Measurements from ENCODE around the gene HHATL.

The HHATL gene

GRCh38 chr3:42735019-42735418 lies 32.4 kb upstream of the HHATL start:
- no peak for TF ChIP-seq POLR2AphosphoS5 (IDR thresholded peaks at IDR 0.05; ENCODE audit: low read depth, low read length)
- TF ChIP-seq TAF1 (IDR thresholded peaks at IDR 0.05; ENCODE audit: low read depth, low read length): no peak
- no peak for TF ChIP-seq SPI1 (IDR thresholded peaks at IDR 0.05; ENCODE audit: low read depth, low read length)
- no peak for TF ChIP-seq POU2F2 (IDR thresholded peaks at IDR 0.05; ENCODE audit: low read depth, low read length)
- TF ChIP-seq PAX5 (IDR thresholded peaks at IDR 0.05; ENCODE audit: insufficient read depth, low read length, severe bottlenecking): no peak
- no peak for TF ChIP-seq POLR2A (IDR thresholded peaks at IDR 0.05; ENCODE audit: low read depth, low read length)
- DNase-seq (ENCODE audit: insufficient read length, low spot score): no peak
- FAIRE-seq: no peak

GRCh38 chr3:42734263-42734860 lies 31.8 kb upstream of the HHATL start:
- DNase-seq (ENCODE audit: insufficient read length, low spot score) (no peak), FAIRE-seq (no peak)
- no peak for TF ChIP-seq PAX5 (IDR thresholded peaks at IDR 0.05; ENCODE audit: insufficient read depth, low read length, severe bottlenecking)
- no peak for TF ChIP-seq POLR2AphosphoS5 (IDR thresholded peaks at IDR 0.05; ENCODE audit: low read depth, low read length)

- DNase-seq (ENCODE audit: insufficient read length, low spot score): no peak
- no peak for FAIRE-seq
- TF ChIP-seq SPI1 (IDR thresholded peaks at IDR 0.05; ENCODE audit: low read depth, low read length): no peak
These were observed 31.1 kb upstream of the HHATL start for GRCh38 chr3:42733501-42734262.

GRCh38 chr3:42732829-42733459 lies 30.3 kb upstream of the HHATL start:
- TF ChIP-seq POU2F2 (IDR thresholded peaks at IDR 0.05; ENCODE audit: low read depth, low read length): no peak
- no peak for TF ChIP-seq TAF1 (IDR thresholded peaks at IDR 0.05; ENCODE audit: low read depth, low read length)
- no peak for TF ChIP-seq PAX5 (IDR thresholded peaks at IDR 0.05; ENCODE audit: insufficient read depth, low read length, severe bottlenecking)
- no peak for TF ChIP-seq POLR2A (IDR thresholded peaks at IDR 0.05; ENCODE audit: low read depth, low read length)
- TF ChIP-seq SPI1 (IDR thresholded peaks at IDR 0.05; ENCODE audit: low read depth, low read length): no peak
- TF ChIP-seq POLR2AphosphoS5 (IDR thresholded peaks at IDR 0.05; ENCODE audit: low read depth, low read length): no peak
- DNase-seq (ENCODE audit: insufficient read length, low spot score): no peak
- FAIRE-seq: no peak

GRCh38 chr3:42732196-42732828 lies 29.7 kb upstream of the HHATL start:
- no peak for TF ChIP-seq POLR2A (IDR thresholded peaks at IDR 0.05; ENCODE audit: low read depth, low read length)
- no peak for TF ChIP-seq POU2F2 (IDR thresholded peaks at IDR 0.05; ENCODE audit: low read depth, low read length)
- no peak for TF ChIP-seq TAF1 (IDR thresholded peaks at IDR 0.05; ENCODE audit: low read depth, low read length)
- no peak for TF ChIP-seq SPI1 (IDR thresholded peaks at IDR 0.05; ENCODE audit: low read depth, low read length)
- no peak for TF ChIP-seq PAX5 (IDR thresholded peaks at IDR 0.05; ENCODE audit: insufficient read depth, low read length, severe bottlenecking)
- no peak for TF ChIP-seq POLR2AphosphoS5 (IDR thresholded peaks at IDR 0.05; ENCODE audit: low read depth, low read length)
- FAIRE-seq (no peak), DNase-seq (ENCODE audit: insufficient read length, low spot score) (no peak)

- FAIRE-seq (no peak), DNase-seq (ENCODE audit: insufficient read length, low spot score) (no peak)
- TF ChIP-seq POLR2A (IDR thresholded peaks at IDR 0.05; ENCODE audit: low read depth, low read length): no peak
- no peak for TF ChIP-seq POLR2AphosphoS5 (IDR thresholded peaks at IDR 0.05; ENCODE audit: low read depth, low read length)
- no peak for TF ChIP-seq TAF1 (IDR thresholded peaks at IDR 0.05; ENCODE audit: low read depth, low read length)
- TF ChIP-seq PAX5 (IDR thresholded peaks at IDR 0.05; ENCODE audit: insufficient read depth, low read length, severe bottlenecking): no peak
- no peak for TF ChIP-seq POU2F2 (IDR thresholded peaks at IDR 0.05; ENCODE audit: low read depth, low read length)
- no peak for TF ChIP-seq SPI1 (IDR thresholded peaks at IDR 0.05; ENCODE audit: low read depth, low read length)
These were observed 29.0 kb upstream of the HHATL start for GRCh38 chr3:42731476-42732195.

GRCh38 chr3:42730706-42731420 lies 28.3 kb upstream of the HHATL start:
- TF ChIP-seq PAX5 (IDR thresholded peaks at IDR 0.05; ENCODE audit: insufficient read depth, low read length, severe bottlenecking) (no peak), POU2F2 (IDR thresholded peaks at IDR 0.05; ENCODE audit: low read depth, low read length) (no peak), POLR2AphosphoS5 (IDR thresholded peaks at IDR 0.05; ENCODE audit: low read depth, low read length) (no peak), SPI1 (IDR thresholded peaks at IDR 0.05; ENCODE audit: low read depth, low read length) (no peak)
- no peak for DNase-seq (ENCODE audit: insufficient read length, low spot score)
- no peak for FAIRE-seq

- TF ChIP-seq SPI1 (IDR thresholded peaks at IDR 0.05; ENCODE audit: low read depth, low read length): no peak
- TF ChIP-seq POU2F2 (IDR thresholded peaks at IDR 0.05; ENCODE audit: low read depth, low read length): no peak
- TF ChIP-seq POLR2AphosphoS5 (IDR thresholded peaks at IDR 0.05; ENCODE audit: low read depth, low read length): no peak
- TF ChIP-seq TAF1 (IDR thresholded peaks at IDR 0.05; ENCODE audit: low read depth, low read length): no peak
- TF ChIP-seq POLR2A (IDR thresholded peaks at IDR 0.05; ENCODE audit: low read depth, low read length): no peak
- no peak for TF ChIP-seq PAX5 (IDR thresholded peaks at IDR 0.05; ENCODE audit: insufficient read depth, low read length, severe bottlenecking)
- FAIRE-seq (no peak), DNase-seq (ENCODE audit: insufficient read length, low spot score) (no peak)
These were observed 27.7 kb upstream of the HHATL start for GRCh38 chr3:42730294-42730693.
